HG03342 (cell line): ENCODE results near the gene SHD.
"Not testable (repeated sequence)": the region's sequence is repeated elsewhere in the genome, so short reads cannot be mapped to it uniquely, and the experiment has no call there.

Experiments used
- ATAC-seq: cut with Tn5 transposase; IDR thresholded peaks from one replicate; pipeline ENCODE4 v1.9.1; 2021; ENCODE audit warnings: mild to moderate bottlenecking, moderate library complexity; ENCODE audit not compliant: unreplicated experiment

Gene SHD

GRCh38 chr19:4324228-4324627 lies 45.2 kb downstream of the SHD start:
- ATAC-seq: no peak

- ATAC-seq: no peak
These were observed 47.3 kb downstream of the SHD start for GRCh38 chr19:4326215-4326836.

- ATAC-seq: no peak
These were observed 47.8 kb downstream of the SHD start for GRCh38 chr19:4326837-4327251.

- ATAC-seq: no peak
These were observed 48.3 kb downstream of the SHD start for GRCh38 chr19:4327252-4327876.

- no peak for ATAC-seq
These were observed 48.8 kb downstream of the SHD start for GRCh38 chr19:4327877-4328242.

- peak; percentile 77 for ATAC-seq
These were observed 49.4 kb downstream of the SHD start for GRCh38 chr19:4328243-4328990.

GRCh38 chr19:4328991-4329681 lies 50.1 kb downstream of the SHD start:
- not testable (repeated sequence) for ATAC-seq

- ATAC-seq: no peak
These were observed 50.8 kb downstream of the SHD start for GRCh38 chr19:4329858-4330257.

- no peak for ATAC-seq
These were observed 56.0 kb downstream of the SHD start for GRCh38 chr19:4334929-4335570.

- no peak for ATAC-seq
These were observed 58.9 kb downstream of the SHD start for GRCh38 chr19:4337906-4338440.

- no peak for ATAC-seq
These were observed 59.6 kb downstream of the SHD start, which contains the start of gene STAP2 for GRCh38 chr19:4338441-4339355. TSS of gene STAP2 (minus strand) at chr19:4338827. CDS start at chr19:4338753, 74 bp downstream.
